ENCODE data around the gene PHGDH.
"Not testable (repeated sequence)": the region's sequence is repeated elsewhere in the genome, so short reads cannot be mapped to it uniquely, and the experiment has no call there.

PHGDH gene

DNA sequence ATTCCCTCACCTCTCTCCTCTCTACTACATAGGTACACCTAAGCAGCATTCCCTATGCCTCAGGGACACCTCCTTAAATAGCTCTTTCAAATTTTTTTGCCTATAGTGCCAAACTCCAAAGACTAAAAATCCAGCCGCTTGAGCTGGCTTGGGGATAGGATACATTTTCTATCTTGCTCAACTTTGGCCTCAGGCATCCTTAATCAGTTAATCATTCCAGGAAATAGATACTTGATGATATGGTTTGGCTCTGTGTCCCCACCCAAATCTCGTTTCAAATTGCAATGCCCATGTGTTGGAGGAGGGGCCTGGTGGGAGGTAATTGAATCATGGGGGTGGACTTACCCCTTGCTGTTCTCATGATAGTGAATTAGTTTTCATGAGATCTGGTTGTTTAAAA is 11.4 kb upstream of the PHGDH start:
- no peak for DNase-seq

DNA sequence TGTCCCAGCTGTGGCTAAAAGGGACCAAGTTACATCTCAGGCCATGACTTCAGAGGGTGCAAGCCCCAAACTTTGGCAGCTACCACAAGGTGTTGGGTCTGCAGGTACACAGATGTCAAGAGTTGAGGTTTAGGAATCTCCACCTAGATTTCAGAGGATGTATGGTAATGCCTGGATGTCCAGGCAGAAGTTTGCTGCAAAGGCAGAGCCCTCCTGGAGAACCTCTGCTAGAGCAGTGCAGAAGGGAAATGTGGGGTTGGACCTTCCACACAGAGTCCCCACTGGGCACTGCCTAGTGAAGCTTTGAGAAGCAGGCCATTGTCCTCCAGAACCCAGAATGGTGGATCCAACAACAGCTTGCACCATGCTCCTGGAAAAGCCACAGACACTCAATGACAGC is 10.1 kb upstream of the PHGDH start:
- DNase-seq = no peak

DNA sequence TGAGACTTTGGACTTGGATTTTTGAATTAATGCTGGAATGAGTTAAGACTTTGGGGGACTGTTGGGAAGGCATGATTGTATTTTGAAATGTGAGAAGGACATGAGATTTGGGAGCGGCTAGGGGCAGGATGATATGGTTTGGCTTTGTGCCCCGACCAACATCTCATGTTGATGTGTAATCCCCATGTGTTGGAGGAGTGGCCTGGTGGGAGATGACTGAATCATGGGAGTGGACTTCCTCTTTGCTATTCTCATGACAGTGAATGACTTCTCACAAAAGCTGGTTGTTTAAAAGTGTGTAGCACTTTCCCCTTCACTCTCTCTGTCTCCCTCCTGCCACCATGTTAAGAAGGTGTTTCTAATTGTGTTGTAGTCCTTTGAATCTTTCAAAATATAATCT is 9.3 kb upstream of the PHGDH start:
- DNase-seq = no peak

DNA sequence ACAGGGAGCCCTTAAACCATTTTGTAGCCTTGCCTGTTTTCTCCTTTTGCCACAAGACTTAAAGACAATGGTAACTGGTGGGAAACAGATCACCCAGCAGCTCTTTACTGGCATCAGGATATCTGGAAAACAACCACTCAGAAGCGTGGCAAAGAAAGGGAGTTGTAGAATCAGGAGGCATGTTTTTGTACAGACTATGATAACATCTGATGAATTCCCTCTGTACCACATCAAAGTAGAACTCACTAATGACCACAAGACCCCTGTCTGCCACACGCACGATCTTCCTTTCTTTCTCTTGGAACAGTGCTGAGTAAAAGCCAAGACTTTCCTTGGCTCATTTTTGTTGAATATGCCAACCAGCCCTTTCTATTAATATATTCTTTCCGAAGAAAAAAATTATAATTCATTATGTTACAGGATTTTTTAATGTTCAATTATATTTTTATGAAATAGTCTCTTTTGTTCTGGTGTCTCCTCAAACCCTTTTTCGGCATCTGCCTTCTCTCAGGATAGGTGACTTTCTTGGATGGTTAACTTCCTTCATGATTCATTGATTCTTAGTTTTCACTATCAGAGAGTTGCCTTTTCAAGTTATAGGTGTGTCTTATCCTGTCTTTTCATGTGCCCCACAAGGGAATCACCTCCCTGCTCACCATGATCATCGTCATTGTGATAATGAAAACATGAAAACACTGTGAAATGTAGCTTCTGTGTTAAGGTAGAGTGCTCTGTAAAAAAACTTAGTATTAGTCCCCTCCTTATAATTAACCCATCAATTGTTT is 7.9 kb upstream of the PHGDH start:
- DNase-seq = no peak

DNA sequence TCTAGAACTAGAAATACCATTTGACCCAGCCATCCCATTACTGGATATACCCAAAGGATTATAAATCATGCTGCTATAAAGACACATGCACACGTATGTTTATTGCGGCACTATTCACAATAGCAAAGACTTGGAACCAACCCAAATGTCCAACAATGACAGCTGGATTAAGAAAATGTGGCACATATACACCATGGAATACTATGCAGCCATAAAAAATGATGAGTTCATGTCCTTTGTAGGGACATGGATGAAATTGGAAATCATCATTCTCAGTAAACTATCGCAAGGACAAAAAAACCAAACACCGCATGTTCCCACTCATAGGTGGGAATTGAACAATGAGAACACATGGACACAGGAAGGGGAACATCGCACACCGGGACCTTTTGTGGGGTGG is 5.1 kb upstream of the PHGDH start:
- not testable (repeated sequence) for DNase-seq

DNA sequence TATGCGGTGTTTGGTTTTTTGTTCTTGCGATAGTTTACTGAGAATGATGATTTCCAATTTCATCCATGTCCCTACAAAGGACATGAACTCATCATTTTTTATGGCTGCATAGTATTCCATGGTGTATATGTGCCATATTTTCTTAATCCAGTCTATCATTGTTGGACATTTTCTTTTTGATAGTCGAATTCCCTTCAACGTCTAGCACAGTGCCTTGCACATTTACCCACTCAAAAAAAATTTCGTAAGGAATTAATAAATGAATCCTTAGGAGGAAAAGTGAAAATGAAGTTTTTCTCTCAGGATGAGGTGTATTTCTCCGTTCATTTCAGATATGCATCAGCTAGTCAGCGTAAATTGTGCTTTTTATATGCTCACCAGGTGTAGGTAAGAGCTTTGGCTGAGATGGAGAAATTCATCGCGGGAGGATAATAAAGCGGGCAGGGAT is 354 bp upstream of the PHGDH start:
- DNase-seq = not testable (repeated sequence)

DNA sequence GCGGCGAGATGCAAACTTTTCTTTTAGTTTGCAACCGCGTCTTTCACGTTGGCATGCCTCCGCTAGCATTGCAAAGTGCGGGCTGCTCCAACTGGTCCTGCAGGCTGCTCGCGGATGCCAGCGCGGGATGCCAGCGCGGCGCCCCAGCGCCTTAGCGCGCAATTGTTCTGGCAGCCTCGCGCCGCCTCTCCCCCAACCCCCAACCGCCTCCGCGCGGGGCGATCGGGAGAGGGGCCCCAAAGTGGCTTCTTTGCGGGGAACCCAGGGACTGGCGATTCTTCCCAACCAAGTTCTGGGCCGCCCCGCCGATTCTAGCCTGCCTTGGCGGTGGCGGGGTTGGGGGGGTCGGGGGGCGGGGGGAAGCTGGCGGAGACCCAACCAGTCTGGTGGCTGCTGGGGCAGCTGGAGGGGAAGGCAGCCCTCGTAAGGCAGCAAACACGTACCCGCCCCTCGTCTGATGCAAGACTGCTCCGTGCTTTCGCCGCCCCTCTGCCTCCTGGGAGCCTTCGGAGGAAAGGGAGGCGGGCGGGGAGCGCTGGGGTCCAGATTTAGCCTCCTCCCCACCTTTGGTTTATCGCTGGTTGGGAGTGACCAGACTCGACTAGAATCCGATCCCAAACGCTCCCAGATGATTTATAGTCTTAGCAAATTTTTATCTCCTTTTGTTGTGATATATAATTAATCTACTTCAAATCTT is 756 bp downstream of the PHGDH start:
- DNase-seq = no peak

DNA sequence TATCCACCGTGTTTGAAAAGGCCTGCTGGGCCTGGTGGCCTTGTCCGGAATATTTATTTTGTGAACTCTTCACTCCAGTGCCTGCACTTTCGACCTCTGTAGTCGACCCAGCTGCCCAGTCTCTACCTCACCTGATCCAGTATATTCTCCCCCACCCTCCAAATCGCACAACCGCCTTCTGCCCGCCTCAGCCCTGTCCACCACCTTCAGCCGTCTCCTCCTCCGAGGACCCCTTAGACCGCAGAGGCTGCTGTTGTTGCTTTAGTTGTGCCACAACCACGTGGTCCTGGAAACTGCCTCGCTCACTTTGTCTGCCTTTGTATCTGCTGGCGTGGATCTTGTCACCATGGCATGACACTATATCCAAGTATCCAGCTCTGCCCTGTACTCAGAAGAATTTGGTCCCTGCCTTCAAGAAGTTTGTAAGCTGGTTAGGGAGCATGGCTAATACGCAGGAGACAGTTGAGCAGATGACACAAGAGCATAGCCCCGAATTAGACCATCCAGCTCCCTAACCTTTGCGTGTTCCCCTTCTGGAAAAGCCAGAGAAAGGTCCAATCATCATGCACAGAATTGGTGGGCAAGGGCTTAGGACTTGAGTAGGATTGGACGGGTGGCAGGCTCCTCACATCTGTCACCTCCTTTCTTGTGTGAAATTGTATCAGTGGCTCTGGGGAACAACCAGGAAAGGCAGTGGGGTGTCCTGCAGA is 1.5 kb downstream of the PHGDH start:
- no peak for DNase-seq

DNA sequence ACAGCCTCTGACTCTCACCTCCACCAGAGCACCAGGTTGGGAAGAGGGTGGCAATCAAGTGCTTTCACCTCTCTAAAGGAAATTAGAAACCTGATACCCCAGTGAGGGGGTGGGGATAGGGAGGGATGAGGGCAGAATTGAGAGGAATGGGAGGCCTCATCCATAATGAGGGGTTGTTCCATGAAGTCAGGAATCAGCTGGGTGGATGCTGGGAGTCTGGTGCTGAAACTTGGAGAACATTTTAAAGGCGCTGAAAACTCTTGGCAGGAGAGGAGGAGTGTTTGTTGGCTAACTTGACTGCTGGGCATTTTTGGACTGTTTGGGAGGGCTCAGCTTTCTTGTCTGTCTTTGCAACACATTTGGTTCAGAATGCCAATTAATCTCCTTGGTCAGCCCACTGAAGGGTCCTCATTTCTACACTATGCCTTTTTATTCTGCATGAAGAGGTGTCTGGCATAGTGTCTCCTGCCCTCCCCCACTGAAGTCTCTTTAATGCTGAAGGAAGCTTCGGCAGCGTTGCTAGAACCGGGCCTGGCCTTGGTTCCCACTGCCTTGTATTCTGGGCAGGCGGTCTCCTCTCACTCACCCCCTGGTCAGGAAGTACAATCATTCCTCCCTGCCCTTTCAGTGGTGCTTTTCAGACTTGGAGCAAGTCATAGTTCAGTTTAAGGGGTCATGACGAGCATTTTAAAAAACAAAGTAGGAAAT is 2.2 kb downstream of the PHGDH start:
- DNase-seq = no peak

DNA sequence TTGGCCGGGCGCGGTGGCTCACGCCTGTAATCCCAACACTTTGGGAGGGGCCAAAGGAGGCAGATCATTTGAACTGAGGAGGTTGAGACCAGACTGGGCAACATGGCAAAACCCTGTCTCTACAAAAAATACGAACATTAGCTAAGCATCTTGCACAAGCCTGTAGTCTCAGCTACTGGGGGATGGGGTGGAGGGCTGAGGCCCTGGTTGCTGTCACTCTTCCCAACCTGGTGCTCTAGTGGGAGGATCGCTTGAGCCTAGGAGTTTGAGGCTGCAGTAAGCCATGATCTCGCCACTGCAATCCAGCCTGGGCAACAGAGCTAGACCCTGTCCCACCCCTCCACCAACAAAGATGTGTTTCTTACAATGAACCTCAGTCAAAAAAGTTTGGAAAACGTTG is 2.8 kb downstream of the PHGDH start:
- no peak for DNase-seq

DNA sequence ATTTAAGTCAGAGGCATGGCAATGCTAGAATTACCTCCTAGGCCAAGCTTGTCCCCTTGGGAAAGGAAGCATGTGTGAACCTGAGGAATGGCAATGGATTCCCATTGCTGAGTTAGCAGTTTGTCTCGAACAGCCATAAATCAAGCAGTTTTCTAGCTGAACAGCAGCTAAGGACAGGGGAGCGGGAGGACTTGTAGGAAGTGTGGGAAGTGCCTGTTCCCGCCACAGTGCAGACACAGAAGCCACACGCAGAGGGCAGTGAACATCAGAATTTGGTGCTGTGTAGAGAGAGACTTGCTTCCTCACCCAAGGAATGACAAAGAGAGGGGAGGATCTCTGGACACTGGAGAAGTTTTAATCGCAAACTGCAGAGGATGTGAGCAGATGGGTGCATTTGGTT is 3.8 kb downstream of the PHGDH start:
- DNase-seq = no peak

DNA sequence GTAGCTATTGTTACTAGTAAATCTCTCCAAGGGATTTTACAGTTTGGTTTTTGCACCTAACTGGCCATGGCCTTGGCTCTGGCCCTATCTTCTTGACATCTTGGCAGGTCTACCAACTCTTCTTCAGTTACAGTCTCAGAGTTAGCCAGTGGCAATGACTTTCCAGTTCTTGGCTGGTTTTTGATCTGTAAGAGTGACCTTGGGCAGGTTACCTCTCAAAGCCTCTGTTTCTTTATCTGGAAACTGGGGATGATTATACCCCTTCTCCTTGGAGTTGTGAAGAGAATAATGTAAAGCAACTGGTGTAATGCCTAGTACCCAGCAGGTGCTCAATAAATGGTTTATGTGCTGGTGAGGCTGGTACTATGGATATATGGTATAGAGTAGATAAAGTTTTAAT is 6.7 kb downstream of the PHGDH start:
- DNase-seq = no peak

DNA sequence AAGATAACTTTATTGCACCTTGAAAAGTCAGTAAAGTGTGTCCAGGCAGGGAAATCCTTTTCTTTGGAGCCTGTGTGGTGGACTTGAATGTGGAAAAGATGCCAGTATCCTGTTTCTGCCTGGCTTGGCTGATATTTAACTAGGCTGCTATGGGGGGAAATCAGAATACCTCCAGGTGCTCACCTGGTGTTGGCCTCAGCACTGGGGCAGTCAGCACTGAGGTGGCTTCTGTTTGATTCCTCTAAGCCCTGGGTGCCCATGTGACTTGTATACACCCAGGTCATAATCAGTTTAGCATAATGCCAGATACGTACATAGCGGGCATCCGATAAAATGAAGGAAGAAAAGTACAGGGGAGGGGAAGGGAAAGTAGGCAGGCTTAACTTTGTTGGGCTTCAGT is 7.2 kb downstream of the PHGDH start:
- no peak for DNase-seq

DNA sequence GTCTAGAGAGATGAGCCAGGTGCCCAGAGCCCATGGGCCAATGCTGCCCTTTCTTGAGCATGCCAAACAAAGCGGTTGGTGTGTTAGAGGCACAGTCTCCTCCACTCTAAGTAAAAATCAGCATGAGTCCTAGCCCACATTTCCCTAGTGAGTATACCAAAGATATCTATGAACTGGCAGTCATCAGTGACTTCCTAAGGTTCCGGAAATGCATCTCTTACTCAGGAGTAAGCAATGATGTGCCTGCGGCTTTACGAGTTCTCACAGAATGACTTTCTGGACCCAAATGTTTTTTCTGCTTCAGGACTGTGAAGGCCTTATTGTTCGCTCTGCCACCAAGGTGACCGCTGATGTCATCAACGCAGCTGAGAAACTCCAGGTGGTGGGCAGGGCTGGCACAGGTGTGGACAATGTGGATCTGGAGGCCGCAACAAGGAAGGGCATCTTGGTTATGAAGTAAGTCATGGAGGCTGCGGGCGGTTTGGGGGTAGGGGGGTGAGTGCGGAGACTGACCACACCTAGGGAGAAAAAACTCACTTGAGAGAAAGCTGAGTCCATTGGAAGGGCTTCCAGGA is 9.2 kb downstream of the PHGDH start:
- no peak for DNase-seq

DNA sequence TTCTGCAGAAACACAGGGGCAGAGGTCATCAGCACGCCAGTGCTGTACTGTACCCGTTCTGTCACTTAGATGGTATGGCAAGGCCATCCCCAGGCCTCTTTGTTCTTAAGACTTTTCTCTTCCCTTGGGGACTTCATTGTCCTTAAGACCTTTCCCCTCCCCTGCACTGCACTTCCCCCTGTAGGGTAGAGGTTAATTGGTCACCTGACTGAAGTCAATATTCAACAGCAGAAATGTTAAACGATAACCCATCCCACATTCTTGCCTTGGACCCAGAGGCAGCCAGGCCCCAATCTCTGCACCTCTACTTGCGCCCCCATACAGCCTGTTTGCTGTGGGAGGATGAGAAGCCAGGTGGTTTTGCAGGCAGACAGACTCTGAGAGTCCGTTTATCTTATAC is 10.2 kb downstream of the PHGDH start:
- no peak for DNase-seq

DNA sequence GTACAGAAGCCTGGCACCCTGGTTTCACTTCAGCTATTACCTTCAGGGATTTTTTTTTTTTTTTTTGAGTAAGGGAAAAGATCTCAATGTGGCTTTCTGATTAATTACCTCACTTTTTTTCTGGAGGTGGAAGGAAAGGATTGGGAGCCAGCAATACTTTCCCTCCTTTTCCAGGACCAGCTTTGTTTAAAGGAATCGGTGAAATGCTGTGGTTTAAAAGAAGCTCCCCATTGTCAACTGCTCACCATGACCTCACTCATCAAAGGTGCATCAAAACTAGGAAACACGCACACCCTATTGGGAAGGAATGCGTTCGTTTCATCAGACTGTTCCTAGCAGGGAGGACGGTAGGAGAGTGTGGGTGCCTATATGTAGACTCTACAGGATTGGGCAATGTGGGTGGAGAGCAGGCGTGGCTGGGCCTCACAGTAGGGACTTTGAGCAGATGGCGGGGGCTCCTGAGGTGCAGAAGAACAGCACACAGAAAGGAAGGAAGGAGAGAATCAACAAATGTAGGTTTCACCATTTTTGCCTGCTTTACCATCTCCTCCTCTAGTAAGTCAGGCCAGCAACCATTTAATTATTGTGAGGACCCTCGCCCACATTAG is 13.0 kb downstream of the PHGDH start:
- DNase-seq = no peak

DNA sequence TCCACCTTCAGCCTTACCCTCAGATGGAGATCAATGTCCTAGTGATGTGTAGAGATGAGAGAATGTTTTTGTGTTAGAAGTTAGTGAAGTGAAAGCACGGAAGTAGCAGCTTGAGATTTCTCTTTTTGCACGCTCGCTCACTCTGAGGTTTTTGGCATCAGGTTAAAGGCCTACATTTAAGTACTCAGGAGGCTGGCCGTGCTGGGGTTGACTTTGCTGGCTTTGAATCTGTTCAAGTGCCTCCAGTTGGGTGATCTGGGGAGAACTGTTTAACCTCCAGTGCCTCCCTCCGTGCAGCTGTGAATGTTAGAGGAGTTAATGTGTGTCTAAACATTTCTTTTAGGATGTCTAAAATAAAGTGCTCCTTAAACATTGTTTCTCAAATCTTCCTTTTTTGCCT is 13.9 kb downstream of the PHGDH start:
- no peak for DNase-seq

DNA sequence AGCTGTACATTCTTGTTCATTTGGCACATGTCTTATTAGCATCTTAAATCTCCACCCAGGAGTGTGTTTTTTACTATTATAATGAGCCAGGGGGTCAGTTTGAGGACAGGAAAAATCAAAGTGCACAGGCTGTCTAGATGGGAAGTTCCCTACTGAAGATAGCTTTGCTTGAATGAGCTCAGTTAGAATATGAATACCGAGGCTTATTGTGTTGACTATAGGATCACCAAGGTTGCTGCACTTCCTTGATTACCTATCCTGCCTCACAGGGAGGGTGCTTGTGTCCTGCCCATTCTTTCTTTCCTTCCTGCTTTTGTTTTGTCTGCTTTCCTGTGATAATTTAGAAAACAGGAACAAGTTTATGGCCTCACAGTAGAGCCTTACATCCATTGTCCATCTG is 16.3 kb downstream of the PHGDH start:
- DNase-seq = no peak

DNA sequence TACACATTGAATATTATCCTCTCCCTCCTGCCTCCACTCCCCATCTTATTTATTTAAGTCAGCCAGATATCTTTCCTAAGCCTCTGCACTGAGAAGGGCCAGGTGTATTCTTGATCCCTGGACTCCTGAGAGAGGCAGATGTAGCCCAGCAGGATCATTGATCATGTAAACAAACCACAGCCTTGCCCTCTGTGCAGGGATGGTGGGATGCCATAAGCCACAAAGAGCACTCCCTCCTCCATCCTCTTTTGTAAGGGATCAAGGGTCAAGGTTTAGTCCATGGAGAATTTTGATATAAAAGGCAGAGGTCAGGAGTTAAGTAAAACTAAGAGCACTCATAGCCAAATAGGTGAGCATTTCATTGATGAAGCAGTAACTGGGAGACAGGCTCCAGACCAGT is 17.3 kb downstream of the PHGDH start:
- no peak for DNase-seq

DNA sequence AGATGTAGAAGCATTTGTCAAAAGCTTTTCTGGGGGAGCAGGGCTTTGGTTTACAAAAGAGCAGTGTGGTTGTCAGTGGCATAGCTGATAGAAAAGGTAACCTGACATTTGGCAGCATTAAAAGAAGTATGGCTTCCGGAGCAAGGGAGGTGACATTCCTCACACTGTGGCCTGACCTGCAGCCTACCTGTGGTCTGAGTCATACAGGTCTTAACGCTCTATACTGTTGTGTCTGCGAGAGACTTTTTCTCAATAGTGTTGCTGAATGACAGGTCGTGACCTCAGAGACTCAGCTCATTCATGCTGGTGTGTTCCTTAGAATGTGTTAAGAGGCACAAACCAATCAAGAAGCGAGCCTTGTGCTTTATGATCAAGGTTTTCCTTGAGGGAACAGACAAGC is 19.3 kb downstream of the PHGDH start:
- no peak for DNase-seq

DNA sequence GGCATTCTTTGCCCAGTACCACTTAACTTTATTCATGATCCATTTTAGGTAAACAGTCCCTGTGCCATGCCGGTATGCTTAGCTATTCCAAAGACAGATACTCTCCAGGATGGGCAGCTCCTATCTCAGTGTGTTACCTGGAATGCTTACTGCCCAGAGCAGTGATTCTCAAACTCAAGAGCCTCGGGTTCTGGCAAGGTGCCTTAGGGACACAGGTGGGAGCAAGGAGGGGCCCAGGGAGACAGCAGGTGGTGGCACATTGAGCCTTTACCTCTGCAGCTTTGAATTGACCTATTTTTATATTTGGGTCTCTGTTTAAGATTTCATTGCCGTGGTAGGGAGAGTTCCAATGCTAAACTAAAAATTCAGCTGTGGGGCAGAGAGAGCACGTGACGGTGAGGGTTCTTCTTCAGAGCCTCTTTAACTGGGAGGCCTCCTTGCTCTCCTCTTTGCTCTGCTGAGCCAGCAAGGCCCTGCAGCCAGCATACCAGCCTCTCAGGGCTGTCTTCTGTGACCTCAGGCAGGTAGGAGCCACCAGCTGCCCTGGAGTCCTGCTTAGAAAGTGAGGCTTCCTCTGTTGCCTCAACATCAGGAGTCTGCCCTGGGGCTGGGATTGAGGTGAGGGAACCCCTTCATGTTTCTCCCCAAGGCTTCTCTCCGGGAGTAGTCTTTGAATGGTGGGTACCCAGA is 20.2 kb downstream of the PHGDH start:
- DNase-seq = no peak

Measured in activated gamma-delta T cell treated with Interleukin-2 at 50 U/mL for 16 hours (primary cell).